Suprapubic skin (tissue), 4 donors: Measurements from ENCODE around the gene MFGE8. TPM values are rescaled to one million over a fixed set of nuclear protein-coding genes. Genes with fewer than 3 reads are reported as not detected.

Experiments used
- DNase-seq, 2 donors: peaks; one replicate each; pipeline ENCODE4 v3.0.0-alpha.2; 2019; ENCODE audit warnings: low spot score in 2 of 2
- H3K27ac ChIP-seq: fragments of 200-600 bp; sonication (generic); one replicate; pipeline ENCODE4 v1.5.1; 2019
- H3K27me3 ChIP-seq: fragments of 200-600 bp; sonication (generic); one replicate; pipeline ENCODE4 v1.5.1; 2019
- H3K36me3 ChIP-seq: fragments of 200-600 bp; sonication (generic); one replicate; pipeline ENCODE4 v1.5.1; 2019
- H3K4me1 ChIP-seq: fragments of 200-600 bp; sonication (generic); one replicate; pipeline ENCODE4 v1.5.1; 2019
- H3K4me3 ChIP-seq: fragments of 200-600 bp; sonication (generic); one replicate; pipeline ENCODE4 v1.5.1; 2019; ENCODE audit warnings: mild to moderate bottlenecking
- H3K9me3 ChIP-seq: fragments of 200-600 bp; sonication (generic); one replicate; pipeline ENCODE4 v1.5.1; 2019
- CTCF ChIP-seq, 2 donors: fragments of 200-600 bp in 1 of 2; fragments of 450-650 bp in 1 of 2; sonication (generic) in 1 of 2; IDR thresholded peaks; one replicate each; pipeline ENCODE4 v1.5.1; 2016 to 2019; ENCODE audit warnings: antibody characterized with exemption in 2 of 2, mild to moderate bottlenecking in 1 of 2, moderate library complexity in 1 of 2
- EP300 ChIP-seq: sonication (generic); formaldehyde crosslinking; IDR thresholded peaks from one replicate; pipeline ENCODE4 v1.6.1; 2017; ENCODE audit warnings: antibody characterized with exemption
- POLR2A ChIP-seq, 2 donors: fragments of 450-650 bp; IDR thresholded peaks; one replicate each; pipeline ENCODE4 v1.6.1; 2017; ENCODE audit warnings: antibody characterized with exemption in 2 of 2, mild to moderate bottlenecking in 2 of 2, moderate library complexity in 2 of 2
- POLR2AphosphoS5 ChIP-seq, 3 donors: sonication (generic); formaldehyde crosslinking; IDR thresholded peaks; one replicate each; pipeline ENCODE4 v1.6.1; 2017; ENCODE audit warnings: antibody characterized with exemption in 3 of 3
- WGBS: methylation state at CpG from one replicate; pipeline ENCODE4 v1.1.5; 2018; 5-methylcytosine and 5-hydroxymethylcytosine counted together
- total RNA-seq, 4 donors: library from RNA; depleted of rRNA; stranded (reverse); fragments of >200 nt; gene quantifications; one replicate each; pipeline ENCODE4 v1.1.0, GENCODE V29; 2016

Gene MFGE8
- total RNA-seq, 4 donors from 2014 or later: 154 to 211 (median 171) TPM

- TF ChIP-seq POLR2AphosphoS5 (IDR thresholded peaks at IDR 0.05) (no peak), POLR2A (IDR thresholded peaks at IDR 0.05) (no peak), CTCF (IDR thresholded peaks at IDR 0.05) (no peak), EP300 (no peak)
- WGBS: 98% methylated on average over 31 of the region's 31 CpGs
Observed at GRCh38 chr15:88880944-88881740, 32.0 kb downstream of the MFGE8 start.

DNA sequence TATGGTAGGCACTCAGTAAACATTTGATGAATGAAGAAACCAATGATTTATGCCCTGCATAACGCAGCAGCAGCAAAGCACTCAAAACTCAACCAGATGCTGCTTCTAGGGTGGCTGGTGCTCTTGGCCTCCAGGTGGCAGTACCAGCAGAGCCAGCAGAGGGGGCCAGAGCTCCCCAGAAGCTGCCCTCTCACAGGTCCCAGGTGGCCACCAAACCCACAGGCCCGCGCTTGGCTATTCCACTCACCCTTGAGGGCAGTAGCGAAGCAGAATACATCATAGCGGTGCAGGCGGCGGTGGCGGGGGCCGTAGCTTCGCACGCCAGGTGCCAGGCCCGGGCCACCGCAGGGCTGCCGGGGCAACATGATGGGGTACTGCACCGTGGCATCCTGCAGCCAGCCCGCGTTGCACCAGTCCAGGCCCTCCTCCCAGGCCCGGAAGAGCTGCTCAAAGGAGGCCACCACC is 34.4 kb downstream of the MFGE8 start:
- H3K9me3 ChIP-seq: no peaks in the 10 kb centered on the region
- no peak for DNase-seq
- 36% methylated on average over 1 of the region's 18 CpGs for WGBS
- H3K4me1 ChIP-seq: no peaks in the 10 kb centered on the region
- H3K4me3 ChIP-seq: no peak overlapping the region
- peaks cover 4% of the 10 kb centered on the region for H3K36me3 ChIP-seq
- H3K27ac ChIP-seq: no peak overlapping the region
- peak in 1 of 2 donors; percentile 53 for TF ChIP-seq CTCF (IDR thresholded peaks at IDR 0.05)
- TF ChIP-seq POLR2AphosphoS5 (IDR thresholded peaks at IDR 0.05): no peak
- peaks cover 4% of the 10 kb centered on the region for H3K27me3 ChIP-seq

More at GRCh38 chr15:88880944-88881740, 32.0 kb downstream of the MFGE8 start:
- Histone ChIP-seq H3K4me1 (no peaks in the 10 kb centered on the region), H3K36me3 (peaks cover 4% of the 10 kb centered on the region), H3K27ac (no peak overlapping the region), H3K4me3 (no peak overlapping the region), H3K27me3 (no peaks in the 10 kb centered on the region), H3K9me3 (no peaks in the 10 kb centered on the region)
- DNase-seq: no peak

GRCh38 chr15:88877906-88878305 is 35.3 kb downstream of the MFGE8 start:
- 87% methylated on average over 9 of the region's 22 CpGs for WGBS
- H3K4me1 ChIP-seq: no peaks in the 10 kb centered on the region
- no peak overlapping the region for H3K4me3 ChIP-seq
- no peak for DNase-seq
- peaks cover 5% of the 10 kb centered on the region for H3K27me3 ChIP-seq
- H3K27ac ChIP-seq: no peak overlapping the region
- H3K9me3 ChIP-seq: no peaks in the 10 kb centered on the region
- peaks cover 4% of the 10 kb centered on the region for H3K36me3 ChIP-seq
- TF ChIP-seq EP300: no peak
- TF ChIP-seq POLR2A (IDR thresholded peaks at IDR 0.05): no peak
- no peak for TF ChIP-seq CTCF (IDR thresholded peaks at IDR 0.05)
- no peak for TF ChIP-seq POLR2AphosphoS5 (IDR thresholded peaks at IDR 0.05)

DNA sequence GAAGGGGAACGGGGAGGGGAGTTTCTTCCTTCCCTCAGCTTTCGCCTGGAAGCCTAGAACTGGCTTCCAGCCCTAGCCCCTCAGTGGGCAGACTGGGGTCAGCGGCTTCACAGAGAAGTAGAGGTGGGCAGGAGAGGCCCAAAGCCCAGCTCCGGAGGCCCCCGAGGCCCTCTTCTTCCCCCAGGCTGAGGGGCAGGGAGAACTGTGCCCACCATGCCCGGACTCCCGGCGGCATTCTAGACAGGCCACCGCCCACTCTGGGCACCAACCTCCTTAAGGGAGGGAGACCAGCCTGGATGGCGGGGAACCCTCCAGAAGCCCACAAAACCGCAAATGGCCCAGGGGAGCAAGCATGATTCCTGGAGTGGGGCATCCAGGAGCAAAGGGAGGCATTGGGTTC is 35.8 kb downstream of the MFGE8 start:
- DNase-seq: no peak
- peaks cover 4% of the 10 kb centered on the region for H3K36me3 ChIP-seq
- peaks cover 5% of the 10 kb centered on the region for H3K27me3 ChIP-seq
- H3K4me3 ChIP-seq: no peak overlapping the region
- 93% methylated on average over 8 of the region's 11 CpGs for WGBS
- no peaks in the 10 kb centered on the region for H3K4me1 ChIP-seq
- no peak overlapping the region for H3K27ac ChIP-seq
- H3K9me3 ChIP-seq: no peaks in the 10 kb centered on the region
- no peak for TF ChIP-seq EP300
- no peak for TF ChIP-seq CTCF (IDR thresholded peaks at IDR 0.05)
- no peak for TF ChIP-seq POLR2A (IDR thresholded peaks at IDR 0.05)
- TF ChIP-seq POLR2AphosphoS5 (IDR thresholded peaks at IDR 0.05): no peak

DNA sequence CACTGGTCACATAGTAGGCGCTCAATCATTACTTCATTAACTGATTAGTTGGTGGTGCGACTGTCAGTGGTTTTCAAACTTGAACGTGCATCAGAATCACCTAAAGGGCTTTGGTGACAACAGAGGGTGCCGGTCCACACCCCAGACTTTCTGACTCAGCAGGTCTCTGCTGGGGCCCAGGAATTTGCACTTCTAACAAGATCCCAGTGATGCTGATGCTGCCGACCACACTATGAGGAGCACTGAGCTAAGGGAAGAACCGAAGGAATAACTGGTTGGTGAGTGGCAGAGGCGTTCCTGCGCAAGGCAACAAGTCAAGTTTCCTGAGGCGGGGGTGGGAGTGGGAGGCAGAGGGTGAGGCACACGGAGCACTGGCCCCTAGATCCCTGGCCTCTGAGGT is 36.6 kb downstream of the MFGE8 start:
- H3K36me3 ChIP-seq: peaks cover 4% of the 10 kb centered on the region
- WGBS: 85% methylated on average over 10 of the region's 10 CpGs

More for the DNA sequence above, 36.6 kb downstream of the MFGE8 start:
- Histone ChIP-seq H3K27ac (no peak overlapping the region), H3K9me3 (no peaks in the 10 kb centered on the region), H3K27me3 (peaks cover 5% of the 10 kb centered on the region), H3K4me3 (no peak overlapping the region), H3K4me1 (no peaks in the 10 kb centered on the region)
- no peak for TF ChIP-seq EP300
- TF ChIP-seq POLR2A (IDR thresholded peaks at IDR 0.05): no peak
- no peak for TF ChIP-seq CTCF (IDR thresholded peaks at IDR 0.05)
- DNase-seq: no peak
